HG02840 (cell line): ENCODE results near the gene GPR176.
"Not testable (repeated sequence)": the region's sequence is repeated elsewhere in the genome, so short reads cannot be mapped to it uniquely, and the experiment has no call there.

Source experiments
- ATAC-seq: cut with Tn5 transposase; IDR thresholded peaks from one replicate; pipeline ENCODE4 v1.9.1; 2021; ENCODE audit warnings: mild to moderate bottlenecking, moderate library complexity, moderate number of reproducible peaks; ENCODE audit not compliant: unreplicated experiment, low FRiP score

Gene GPR176

GRCh38 chr15:39819533-39819932, 100.5 kb downstream of the GPR176 start:
- ATAC-seq = no peak

- no peak for ATAC-seq
Measured at GRCh38 chr15:39817892-39818291, 102.2 kb downstream of the GPR176 start.

DNA sequence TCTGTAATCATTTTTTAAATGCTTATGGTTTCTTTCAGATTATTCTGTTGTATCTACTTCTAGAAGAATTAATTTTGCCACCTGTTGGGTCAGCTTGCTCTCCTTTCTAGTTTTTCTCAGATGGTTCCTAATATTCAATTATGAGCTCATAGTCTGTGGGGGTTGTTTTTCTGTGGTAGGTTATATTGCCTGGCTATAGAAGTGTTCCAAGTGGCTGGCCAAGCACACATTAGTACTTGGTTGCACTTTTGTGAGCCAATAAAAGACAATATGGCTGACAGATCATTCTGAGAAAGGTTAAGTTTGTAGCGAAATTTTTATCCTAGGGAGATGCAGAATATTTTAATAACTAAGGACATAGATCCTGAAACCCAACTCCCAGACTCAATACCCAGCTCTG, 105.6 kb downstream of the GPR176 start:
- ATAC-seq = no peak

DNA sequence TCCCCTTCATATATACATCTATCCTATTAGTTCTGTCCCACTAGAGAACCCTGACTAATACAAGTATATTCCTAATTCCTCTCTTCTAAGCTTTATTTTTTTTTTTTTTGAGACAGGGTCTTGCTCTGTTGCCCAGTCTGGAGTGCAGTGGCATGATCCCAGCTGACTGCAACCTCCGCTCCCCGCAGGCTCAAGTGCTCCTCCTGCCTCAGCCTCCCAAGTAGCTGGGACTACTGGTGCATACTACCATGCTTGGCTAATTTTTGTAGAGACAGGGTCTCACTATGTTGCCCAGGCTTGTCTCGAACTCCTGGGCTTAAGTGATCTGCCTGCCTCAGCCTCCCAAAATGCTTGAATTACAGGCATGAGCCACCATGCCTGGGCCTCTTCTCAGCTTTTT, 107.4 kb downstream of the GPR176 start:
- not testable (repeated sequence) for ATAC-seq

DNA sequence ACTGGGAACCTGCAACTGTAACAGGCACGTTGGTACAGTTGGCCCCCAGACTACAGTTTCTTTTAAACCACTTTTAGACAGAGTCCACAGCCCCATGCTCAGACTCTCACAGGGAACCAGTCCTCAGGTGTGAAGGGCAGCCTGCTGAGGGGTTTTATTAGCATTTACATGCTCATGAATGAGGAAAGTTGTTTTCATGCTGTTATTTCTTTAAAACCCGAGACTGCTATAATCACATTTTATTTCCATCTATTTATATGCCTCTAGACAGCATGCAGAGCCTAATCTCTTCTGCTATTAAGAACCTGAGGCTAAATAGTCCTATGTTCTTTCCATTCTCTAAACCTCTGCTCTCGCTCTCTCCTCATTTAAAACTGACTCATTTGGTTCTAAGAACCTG, 111.2 kb downstream of the GPR176 start:
- no peak for ATAC-seq

GRCh38 chr15:39807791-39808190, 112.3 kb downstream of the GPR176 start:
- no peak for ATAC-seq

DNA sequence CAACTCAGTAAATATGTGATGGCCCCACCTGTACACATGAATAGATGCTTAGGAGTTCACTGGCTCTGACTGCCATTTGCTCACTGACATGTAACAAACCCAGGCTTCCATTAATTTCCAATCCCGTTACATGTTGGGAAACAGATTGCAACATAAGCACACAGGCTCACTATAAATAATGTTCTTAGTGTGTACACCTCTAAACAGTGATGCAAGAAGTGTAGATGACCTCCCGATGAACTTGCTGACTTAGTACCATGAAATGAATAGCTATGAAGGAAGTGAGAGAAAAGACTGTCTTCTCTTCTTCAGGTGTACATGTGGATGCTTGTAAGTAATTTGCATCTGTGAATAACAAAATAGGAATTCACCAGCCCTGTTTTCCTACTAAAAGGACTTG, 116.0 kb downstream of the GPR176 start:
- ATAC-seq = no peak

GRCh38 chr15:39803016-39803415, 117.0 kb downstream of the GPR176 start:
- no peak for ATAC-seq

GRCh38 chr15:39801641-39802309, 118.3 kb downstream of the GPR176 start:
- no peak for ATAC-seq

GRCh38 chr15:39799552-39800011, 120.5 kb downstream of the GPR176 start:
- no peak for ATAC-seq

- ATAC-seq = no peak
Measured at GRCh38 chr15:39798382-39798781, 121.7 kb downstream of the GPR176 start.

DNA sequence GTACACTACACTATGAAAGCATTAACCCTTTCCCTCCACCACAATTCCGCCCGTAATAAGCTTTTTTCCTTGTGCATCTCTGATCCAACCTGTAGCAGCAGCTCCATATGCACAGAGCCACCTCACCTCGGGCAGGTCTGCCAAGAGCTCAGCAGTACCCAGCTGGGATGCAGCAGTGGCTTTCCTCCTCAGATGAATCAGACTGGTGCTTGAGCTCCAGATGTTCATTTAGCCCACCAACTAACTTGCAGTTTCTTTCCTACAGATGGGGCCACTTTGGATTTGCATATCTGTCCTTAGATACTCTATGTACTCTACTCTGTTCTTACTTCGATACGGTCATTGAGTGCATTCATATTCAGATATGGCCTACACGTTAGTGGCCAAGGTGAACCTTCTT, 122.7 kb downstream of the GPR176 start:
- no peak for ATAC-seq

DNA sequence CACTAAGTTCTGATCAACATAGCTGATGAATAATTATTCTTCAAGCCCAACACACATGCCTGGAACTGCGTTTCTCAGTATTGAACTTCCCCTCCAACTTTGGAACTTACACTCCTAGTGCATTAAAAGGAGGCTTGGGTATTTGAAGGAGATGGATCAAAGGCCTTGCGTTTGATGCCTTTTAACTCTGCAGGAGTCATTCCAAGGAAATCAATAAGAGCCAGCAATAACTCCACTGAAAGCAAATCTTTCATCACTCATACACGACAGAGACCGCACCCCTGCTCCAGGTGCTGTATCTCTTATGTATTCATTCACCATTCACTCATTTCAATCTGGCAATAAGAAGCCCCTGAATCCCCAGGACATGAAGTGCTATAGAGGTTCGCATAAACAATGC, 123.5 kb downstream of the GPR176 start:
- no peak for ATAC-seq

DNA sequence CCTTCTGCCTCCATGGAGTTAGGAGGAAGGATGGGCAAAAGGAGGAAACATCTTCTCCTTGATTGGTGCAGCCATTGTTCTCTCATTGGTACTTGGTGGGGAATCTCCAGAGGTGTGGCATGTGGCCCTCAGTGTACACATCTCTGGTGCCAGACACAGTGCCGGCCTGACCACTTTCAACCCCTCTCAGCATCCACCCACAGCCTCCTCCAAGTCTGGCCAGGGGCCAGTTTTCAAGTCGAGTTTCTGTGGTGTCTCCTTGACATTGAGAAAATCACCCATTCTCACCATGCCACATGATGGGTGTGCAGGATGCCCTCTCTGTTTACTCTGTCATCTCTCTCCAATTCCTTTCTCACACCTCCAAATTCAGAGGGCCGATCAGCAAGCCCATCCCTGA, 124.6 kb downstream of the GPR176 start:
- ATAC-seq = no peak

DNA sequence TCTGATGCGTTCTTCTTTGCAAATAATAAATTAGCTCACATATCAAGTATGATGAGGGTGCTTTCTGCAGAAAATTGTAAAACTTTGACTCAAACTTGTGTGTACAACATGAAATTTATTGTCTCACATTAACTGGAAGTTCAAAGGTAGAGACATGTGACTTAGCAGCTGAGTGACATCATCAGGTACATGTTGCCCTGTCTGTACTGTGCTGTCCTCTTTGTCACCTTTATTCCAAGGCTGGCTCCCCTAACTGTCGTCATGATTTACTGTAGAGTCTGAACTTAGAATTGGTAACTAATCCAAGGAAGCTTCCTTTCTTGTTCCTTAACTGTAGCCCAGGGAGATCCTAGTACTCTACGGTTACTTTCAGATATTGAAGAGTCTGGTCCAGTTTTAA, 125.1 kb downstream of the GPR176 start:
- ATAC-seq = no peak

DNA sequence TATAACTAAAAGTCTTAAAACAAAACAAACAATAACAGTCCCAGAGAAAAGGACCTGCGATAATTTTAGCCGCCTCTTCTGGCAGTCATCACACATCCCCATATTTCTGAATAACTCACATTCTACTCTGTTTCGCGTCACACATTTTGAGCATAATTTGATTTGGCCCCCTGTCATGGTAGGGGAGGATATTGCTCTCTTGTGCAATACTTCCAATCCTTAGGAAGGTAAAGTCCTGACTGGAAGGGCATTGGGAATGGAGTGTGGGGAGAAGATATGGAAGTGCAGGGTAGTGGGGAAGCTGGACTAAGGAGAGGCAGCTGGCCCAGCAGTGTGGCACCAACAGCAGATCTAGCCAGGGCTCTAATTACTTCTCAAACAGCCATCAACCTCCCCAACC, 126.1 kb downstream of the GPR176 start:
- ATAC-seq = no peak

DNA sequence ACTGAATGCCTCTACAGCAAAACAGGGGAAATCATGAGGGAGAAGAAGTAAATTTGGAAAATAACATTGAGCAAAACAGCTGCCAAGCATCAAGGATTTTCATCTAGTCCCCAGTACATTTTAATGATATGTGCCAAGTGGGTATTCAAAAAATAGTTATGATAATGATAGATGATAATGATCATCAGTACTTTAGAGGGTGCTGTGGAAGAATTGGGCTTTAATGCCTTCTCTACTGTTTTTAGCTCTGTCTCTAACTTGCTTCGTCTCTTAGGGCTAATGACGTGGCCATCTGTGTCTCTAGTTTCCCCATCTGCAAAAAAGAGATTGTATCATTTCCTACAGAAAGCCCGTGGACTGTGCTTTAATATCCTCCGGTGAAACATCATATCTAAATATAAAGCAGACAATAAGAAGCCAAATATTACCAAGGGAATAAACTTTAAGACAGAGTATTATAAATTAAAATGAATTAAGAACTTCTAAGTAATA, 127.2 kb downstream of the GPR176 start:
- ATAC-seq = no peak

GRCh38 chr15:39792025-39792843, 127.8 kb downstream of the GPR176 start:
- ATAC-seq = no peak

DNA sequence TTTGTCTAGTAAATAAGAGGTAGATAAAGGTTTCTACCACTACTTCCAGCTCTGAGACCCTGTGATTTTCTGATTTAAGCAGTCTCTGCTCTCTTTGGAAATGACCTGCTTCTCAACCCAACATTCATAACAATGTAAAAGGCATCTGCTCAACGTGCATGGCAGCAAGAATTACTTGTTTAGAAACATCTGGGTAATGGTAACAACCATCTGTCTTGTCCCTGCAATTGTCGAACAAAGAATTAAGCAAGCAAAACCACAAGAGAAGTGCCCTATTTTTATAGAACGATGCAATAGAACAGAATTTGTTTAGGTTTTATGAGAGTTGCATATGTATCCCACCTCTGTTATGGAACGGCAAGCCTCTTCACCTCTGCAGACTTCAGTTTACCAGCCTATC, 130.3 kb downstream of the GPR176 start:
- no peak for ATAC-seq

DNA sequence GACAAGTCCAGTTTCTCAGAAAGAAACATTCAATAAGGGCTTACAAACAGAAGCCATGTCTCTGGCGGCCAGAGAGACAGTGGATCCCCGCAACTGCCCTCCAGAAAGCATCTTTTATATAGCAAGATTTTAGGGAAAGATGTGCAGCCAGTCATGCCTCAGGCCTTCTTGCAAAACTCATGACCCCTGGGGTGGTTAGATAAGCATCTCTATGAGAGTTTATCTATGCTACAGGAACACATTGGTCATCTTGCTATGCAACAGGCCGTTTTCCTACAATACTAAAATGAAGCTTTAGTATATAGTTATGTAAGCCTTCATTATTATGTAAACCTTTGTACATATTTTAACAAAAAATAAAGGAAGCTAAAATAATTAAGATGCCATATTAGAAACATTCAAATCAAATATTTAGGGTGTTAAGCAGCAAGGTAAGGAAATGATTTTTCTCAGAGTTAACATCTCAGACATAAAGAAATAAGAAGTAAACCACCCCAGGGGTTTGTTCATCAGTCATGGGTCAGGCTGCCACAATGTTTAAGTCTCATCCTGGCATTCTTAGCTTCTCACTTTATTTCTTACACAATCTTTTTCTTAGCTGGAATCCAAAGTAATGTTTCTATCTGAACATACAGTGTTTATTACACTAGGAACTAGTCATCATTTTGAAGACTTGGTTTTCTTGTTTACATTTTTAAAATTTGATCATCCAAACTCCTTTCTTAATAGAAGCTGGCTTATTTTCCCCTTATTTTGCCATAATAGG, 131.1 kb downstream of the GPR176 start:
- ATAC-seq = no peak

DNA sequence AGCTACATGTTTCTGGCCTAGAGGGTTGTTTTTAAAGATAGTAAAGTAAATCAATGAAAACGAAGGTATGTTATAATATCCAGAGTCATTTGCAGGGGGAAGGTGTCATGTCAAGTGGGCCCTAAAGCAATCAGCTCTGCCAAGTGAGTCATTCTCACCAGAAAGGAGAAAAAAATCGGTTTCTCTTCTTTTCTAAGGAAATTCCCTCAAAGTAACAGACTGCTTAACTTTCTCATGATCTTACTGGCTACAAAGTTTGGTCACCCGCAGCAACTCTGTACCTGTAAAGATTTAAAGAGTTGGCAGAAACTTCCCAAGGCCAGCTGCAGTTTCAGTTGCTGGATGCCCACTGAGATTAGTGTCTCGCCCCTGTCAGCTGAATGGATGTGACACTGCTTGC, 132.0 kb downstream of the GPR176 start:
- no peak for ATAC-seq
